NCI-H128 (cell line): ENCODE data around the gene BTNL2.
"Not testable (repeated sequence)": the region's sequence is repeated elsewhere in the genome, so short reads cannot be mapped to it uniquely, and the experiment has no call there.

Experiments
- DNase-seq: peaks from one replicate; lab custom pipeline; 2025; ENCODE audit not compliant: unreplicated experiment; lab: John Stamatoyannopoulos, UW

The BTNL2 gene

DNA sequence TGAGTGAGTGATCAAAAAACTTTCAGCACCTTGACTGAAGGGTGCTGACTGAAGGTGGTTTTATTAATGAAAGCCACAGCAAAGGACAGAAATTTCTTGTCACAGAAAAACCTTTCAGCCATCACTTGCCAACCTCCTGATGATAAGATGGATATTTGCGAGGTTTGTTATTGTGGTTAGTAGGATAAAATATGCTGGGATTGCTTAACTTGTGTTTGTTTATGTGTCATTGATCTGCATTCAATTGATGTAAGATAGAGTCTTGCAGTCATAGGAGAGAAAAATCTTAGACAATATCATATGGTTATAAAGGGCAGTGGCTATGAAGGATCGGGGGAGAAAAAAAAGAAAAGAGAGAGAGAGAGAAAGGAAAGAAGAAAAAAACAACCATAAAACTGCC is 36.5 kb downstream of the BTNL2 start:
- DNase-seq = no peak

GRCh38 chr6:32369660-32370059 is 37.3 kb downstream of the BTNL2 start:
- DNase-seq = no peak

GRCh38 chr6:32367644-32368043 is 39.3 kb downstream of the BTNL2 start:
- no peak for DNase-seq

- DNase-seq = not testable (repeated sequence)
These were observed 47.8 kb downstream of the BTNL2 start for GRCh38 chr6:32359225-32359624.

GRCh38 chr6:32358548-32358947 is 48.4 kb downstream of the BTNL2 start:
- not testable (repeated sequence) for DNase-seq

GRCh38 chr6:32355018-32355417 is 52.0 kb downstream of the BTNL2 start:
- DNase-seq = no peak

- DNase-seq = no peak
These were observed 53.6 kb downstream of the BTNL2 start for GRCh38 chr6:32353348-32353747.
